Stimulated activated CD4-positive, alpha-beta T cell treated with anti-CD3 and anti-CD28 coated beads, TNF-alpha, amount 100 ng/mL, for 24 hours (primary cell): ENCODE measurements around the gene STX16.
"Not testable (repeated sequence)": the region's sequence is repeated elsewhere in the genome, so short reads cannot be mapped to it uniquely, and the experiment has no call there.

Experiments
- DNase-seq, 3 experiments: peaks; one replicate each; pipeline ENCODE4 v3.0.0-alpha.2; 2020; ENCODE audit warnings: low read depth in 3 of 3

Gene STX16

DNA sequence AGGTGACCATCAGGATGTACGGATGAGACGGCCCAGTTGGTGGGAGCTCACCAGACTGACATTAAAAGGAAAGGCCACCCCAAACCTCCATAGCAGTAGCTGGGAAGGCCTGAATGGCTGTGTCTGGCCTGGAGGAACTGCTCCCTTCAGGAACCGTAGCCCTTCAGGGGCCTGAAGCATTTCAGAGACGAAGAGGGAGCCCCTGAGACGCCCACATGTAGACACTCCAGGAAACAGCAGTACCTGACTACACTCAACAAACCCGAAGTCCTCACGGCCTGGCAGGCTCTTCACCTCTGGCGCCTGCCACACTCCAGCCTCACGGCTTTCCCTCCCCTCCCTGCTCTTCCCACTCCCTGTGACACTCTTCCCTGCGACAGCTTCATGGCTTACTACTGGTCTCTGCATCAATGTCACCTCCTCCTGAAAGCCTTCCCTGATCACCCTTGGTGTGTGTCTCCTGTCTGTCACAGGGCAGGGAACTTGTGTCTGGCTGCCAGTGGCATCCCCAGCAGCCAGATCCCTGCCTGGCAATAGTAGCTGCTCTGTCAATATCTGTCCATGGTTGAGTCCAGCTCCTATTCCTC, 14.6 kb upstream of the STX16 start:
- no peak for DNase-seq

- no peak for DNase-seq
Measured at GRCh38 chr20:58636983-58637421, 14.1 kb upstream of the STX16 start.

DNA sequence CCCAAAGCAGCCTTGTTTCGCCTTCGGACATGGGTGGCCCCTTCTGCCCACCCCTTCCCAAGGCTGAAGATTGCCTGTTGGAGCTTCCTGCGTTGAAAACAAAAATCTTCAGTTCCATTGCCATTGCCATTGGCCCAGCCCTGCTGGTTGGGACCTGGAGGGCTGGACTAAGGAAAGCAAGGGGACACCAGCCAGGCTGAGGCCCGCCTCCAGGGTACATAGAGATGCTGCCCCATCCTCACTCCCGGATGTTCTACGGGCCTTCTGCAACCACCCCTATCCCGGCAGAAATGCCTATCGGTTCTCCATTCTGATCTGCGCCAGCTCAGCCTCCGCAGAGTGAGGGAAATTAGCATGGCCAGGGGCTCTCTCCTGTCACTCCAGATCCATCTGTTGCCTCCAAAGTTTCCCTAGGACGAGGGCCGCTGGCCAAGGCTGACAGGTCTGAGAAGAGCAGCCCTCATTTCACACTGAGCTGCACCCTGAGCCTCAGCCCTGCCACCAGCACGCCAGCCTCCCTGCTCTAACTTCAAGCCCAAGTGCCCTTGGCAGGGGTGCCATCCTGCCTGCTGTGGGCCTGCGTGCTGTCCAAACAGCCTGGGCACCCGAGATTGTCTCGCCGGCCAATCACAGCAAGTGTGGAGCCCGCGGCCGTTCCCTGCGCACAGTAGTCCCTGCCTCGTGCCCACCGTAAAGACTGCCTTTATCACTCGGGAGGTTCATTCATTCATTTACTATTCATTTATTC, 13.4 kb upstream of the STX16 start:
- no peak for DNase-seq

GRCh38 chr20:58638467-58639181, 12.5 kb upstream of the STX16 start:
- no peak for DNase-seq

DNA sequence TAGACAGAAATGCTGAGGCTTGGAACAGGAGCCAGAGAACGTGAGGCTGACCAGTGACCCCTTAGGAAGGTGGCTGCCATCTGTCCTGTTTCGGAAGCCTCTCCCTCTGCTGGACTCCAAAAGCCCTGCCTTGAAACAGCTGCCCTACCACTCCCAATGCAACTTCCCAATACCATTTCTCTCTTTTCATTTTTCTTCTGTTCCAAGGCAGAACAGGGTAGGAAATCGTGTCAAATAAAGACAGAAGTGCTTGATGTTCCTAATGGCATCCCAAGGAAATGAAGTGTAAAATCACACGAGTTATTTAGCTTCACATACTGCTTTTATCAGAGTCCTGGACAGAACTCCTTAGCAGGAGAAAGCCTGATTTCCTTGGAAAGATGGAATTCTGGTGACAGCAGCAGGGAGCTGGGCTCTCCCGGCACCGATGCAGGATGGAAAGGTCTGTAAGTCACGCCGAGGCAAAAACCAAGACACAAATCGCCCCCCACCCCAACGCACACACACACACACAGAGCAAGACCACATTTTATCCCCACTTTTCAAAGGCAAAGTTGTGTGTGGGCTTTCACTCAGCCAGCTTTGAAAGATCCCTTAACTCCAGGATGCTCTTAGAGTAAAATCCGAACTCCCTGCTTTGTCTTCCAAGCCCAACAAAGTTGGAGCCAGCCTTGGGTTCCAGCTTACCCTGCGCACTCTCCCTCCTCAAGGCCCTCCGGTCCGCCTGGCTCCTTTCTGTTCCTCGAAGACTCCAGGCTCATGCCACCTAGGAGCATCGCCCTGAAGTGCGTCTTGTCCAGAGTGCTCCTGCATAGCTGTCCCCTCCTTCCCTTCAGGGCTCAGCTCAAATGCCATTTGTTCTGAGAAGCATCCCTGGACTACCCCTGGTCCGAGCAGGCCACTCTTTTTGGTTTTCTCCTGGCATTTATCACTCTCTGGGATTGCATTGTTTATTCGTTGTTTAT, 11.6 kb upstream of the STX16 start:
- no peak for DNase-seq

- DNase-seq: no peak
Measured at GRCh38 chr20:58640446-58640845, 10.6 kb upstream of the STX16 start.

- DNase-seq: no peak
Measured at GRCh38 chr20:58642441-58642840, 8.6 kb upstream of the STX16 start.

DNA sequence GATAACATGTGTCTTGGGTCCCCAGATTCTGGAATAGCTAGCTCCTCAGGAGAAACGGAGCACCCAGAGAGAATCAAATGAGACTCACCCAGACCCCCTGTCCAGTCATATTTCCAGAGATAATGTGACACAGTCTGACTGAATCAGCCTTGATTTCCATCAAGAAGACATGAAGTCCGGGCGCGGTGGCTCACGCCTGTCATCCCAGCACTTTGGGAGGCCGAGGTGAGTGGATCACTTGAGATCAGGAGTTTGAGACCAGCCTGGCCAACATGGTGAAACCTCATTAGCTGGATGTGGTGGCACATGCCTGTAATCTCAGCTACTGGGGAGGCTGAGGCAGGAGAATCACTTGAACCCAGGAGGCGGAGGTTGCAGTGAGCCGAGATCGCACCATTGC, 8.2 kb upstream of the STX16 start:
- not testable (repeated sequence) for DNase-seq

- no peak for DNase-seq
Measured at GRCh38 chr20:58645412-58645968, 5.6 kb upstream of the STX16 start.

DNA sequence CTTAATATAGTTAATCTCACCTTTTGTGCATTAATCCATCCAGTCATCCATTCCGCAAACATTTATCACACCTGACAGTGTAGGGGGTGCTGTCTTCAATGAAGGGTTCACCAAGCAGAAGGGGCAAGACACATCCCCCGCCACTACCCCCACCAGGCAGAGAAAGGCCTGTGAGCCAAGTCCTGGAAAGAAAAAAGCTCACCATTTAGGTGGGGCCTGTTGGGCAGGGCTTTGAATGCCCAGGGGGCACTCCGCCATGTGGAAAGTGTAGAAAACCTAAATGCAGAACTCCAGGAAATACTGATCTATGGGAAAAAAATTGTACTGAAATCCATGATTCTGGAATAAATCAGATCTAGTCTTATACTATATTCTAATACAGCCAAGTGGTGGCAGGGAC, 4.8 kb upstream of the STX16 start:
- DNase-seq: no peak

DNA sequence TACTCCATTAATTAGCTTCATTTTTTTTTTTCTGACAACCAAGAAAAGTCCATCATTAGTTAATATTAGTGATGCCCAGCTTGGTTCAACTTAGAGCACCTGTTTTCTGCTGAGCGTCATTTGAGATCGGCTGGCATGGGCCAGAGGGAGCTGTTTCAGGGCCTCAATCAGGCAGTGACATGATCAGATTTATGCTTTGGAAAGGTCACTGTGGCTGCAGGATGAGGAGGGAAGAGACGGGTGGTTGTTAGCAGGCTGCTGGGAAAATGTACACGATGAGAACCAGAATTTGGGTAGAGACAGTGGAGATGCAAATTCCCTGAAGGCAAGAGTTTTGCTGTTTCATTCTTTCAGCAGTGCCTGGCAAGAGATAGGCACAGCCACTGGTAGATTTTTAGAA, 4.4 kb upstream of the STX16 start:
- no peak for DNase-seq

DNA sequence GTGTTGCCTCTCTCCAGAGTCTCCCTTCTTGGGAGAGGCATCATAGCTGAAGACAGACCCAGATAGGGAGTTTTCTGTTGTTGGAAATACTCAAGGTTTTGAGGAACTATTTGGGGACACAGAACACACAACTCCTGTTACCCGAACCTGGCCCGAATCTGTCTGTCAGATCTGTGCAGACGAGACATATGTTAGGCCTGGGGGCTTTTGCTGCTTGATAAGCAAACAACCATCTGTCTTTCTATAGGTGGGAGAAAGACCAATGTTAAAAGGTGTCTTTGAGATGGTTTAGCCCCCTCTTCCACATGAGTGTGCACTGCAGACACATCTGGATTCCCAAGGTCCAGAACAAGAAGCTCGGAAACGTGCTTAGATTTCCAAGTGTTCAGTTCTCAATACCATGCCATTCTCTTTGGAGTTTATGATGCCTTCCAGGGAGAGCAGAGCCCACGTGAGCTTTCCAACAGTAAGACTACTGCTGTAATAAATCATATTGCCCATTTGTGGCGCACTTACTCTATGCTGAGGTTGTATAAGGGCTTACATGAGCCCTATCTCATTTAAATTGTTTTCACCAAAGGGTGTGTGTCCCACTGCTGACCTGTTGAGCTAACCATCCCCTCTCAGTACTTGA, 3.8 kb upstream of the STX16 start:
- DNase-seq: no peak

GRCh38 chr20:58647796-58648501, 3.1 kb upstream of the STX16 start:
- DNase-seq: no peak

DNA sequence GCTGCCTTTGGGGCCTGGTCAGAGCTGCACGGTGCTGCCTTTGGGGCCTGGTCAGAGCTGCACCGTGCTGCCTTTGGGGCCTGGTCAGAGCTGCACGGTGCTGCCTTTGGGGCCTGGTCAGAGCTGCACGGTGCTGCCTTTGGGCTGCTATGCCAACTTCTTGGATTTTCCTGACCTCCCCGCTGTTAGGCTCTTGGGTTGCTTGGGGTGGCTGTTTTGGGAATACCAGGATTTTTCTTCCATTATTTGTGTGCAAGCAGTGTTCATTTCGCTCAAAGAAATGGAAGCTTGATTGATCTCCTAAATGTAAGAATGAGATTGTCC, 2.6 kb upstream of the STX16 start:
- not testable (repeated sequence) for DNase-seq

- DNase-seq: no peak
Measured at GRCh38 chr20:58649288-58650180, 1.5 kb upstream of the STX16 start.

DNA sequence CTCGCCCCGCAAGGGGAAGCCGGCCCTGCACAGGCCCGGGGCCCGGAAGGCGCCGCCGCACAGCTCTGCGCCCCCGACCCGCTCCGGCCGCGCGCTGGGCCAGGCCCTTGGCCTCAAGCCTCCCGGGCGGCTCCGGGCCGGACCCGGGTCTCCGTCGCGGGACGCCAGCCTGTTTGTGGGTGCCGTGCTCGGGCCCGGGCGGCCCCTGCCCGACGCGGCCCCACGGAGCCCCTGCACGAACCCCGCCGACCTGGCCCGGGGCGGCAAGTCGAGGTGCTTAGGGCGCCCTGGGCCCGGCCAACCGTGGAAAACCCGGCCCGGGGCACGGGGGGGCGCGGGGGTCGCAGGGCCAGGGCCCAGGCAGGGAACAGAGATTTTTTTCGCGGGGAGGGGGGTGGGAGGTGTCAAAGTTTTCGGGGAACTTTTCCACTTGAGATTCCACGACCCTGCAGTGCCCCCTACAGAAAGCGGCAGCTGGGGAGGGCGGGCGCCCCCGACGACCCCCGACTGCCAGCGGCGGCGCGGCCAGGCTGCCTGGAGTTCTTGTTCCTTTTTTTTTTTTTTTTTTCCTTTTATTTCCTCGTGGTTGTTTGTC, 805 bp upstream of the STX16 start:
- peak in 1 of 3 experiments; percentile 37 for DNase-seq

GRCh38 chr20:58651559-58651945, 469 bp downstream of the STX16 start:
- no peak for DNase-seq

DNA sequence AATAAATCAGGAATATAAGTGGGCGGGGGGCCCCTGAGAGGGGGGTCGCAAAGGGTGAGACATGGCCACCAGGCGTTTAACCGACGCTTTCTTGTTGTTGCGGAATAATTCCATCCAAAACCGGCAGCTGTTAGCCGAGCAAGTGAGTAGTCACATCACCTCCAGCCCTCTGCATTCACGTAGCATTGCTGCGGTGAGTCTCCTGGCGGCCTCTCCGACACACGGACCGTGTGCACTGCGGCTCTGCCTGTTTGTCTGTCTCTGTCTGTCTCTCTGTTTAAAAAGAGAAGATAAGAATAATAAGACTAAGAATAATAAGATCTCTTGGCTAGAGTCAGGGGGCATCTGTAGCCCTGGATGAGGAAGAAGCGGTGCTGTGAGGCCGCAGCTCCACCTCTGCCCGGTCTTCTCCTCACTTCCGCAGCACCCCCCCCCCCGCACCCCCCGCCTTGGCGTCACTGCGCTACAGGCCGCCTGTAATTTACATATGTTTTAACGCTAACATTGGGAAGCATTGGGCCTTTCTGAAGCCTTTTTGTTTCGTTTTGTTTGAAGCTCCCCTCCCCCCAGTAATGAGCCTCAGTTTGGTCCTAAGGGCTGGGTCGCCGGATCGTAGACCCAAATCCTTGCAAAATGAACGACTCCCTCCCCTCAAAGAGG, 993 bp downstream of the STX16 start:
- DNase-seq: peak in 2 of 3 experiments; percentile 30 to 45
